ENCODE data around the gene PSME2.

DNA sequence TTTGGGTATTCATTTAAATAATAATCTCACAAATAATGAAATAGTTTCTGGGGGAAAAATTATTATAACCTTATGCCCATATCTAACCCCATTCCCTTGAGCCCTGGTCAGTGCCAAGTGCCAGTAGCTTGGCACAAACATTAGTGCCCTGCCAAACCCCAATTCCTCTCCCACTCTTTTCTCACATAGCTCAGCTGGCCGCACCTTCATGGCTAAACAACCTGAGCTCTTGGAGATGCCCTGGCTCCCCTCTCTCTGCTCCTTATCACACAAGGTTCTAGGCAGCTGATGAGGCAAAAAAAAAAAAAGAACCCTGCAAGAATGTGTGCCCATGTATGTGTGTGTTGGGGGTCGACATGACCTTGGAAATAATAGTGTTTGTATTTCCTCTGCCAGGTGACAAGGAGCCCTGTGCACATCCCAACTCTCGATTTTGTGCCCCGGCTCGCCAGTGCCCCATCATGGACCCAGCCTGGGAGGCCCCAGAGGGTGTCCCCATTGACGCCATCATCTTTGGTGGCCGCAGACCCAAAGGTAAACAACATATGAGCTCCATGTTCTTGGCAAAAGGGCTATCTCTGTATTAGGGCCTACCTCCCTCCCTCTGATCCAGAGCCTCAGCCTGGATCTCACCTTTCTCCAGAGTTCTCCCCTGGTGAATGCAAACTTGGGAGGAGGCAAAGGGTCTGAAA lies 43.9 kb downstream of the PSME2 start:
- TF ChIP-seq, protein P1, sequence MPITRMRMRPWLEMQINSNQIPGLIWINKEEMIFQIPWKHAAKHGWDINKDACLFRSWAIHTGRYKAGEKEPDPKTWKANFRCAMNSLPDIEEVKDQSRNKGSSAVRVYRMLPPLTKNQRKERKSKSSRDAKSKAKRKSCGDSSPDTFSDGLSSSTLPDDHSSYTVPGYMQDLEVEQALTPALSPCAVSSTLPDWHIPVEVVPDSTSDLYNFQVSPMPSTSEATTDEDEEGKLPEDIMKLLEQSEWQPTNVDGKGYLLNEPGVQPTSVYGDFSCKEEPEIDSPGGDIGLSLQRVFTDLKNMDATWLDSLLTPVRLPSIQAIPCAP (CRISPR knock-in tag; IDR thresholded peaks at IDR 0.05; ENCODE audit: borderline replicate concordance) = no peak
- TF ChIP-seq POLR2AphosphoS5 (IDR thresholded peaks at IDR 0.05; ENCODE audit: control insufficient read depth, insufficient read depth, low read depth, low read length) = no peak
- TF ChIP-seq, protein P2, sequence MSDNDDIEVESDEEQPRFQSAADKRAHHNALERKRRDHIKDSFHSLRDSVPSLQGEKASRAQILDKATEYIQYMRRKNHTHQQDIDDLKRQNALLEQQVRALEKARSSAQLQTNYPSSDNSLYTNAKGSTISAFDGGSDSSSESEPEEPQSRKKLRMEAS (CRISPR knock-in tag; IDR thresholded peaks at IDR 0.05) = no peak
- TF ChIP-seq, protein P3, sequence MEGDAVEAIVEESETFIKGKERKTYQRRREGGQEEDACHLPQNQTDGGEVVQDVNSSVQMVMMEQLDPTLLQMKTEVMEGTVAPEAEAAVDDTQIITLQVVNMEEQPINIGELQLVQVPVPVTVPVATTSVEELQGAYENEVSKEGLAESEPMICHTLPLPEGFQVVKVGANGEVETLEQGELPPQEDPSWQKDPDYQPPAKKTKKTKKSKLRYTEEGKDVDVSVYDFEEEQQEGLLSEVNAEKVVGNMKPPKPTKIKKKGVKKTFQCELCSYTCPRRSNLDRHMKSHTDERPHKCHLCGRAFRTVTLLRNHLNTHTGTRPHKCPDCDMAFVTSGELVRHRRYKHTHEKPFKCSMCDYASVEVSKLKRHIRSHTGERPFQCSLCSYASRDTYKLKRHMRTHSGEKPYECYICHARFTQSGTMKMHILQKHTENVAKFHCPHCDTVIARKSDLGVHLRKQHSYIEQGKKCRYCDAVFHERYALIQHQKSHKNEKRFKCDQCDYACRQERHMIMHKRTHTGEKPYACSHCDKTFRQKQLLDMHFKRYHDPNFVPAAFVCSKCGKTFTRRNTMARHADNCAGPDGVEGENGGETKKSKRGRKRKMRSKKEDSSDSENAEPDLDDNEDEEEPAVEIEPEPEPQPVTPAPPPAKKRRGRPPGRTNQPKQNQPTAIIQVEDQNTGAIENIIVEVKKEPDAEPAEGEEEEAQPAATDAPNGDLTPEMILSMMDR (IDR thresholded peaks at IDR 0.05 in 2 of 3, conservative IDR thresholded peaks at IDR 0.05 in 1 of 3; ENCODE audit: insufficient read depth in 2 of 3, low read depth in 1 of 3, low read length in 3 of 3) = no peak
- TF ChIP-seq PTRF (tag; IDR thresholded peaks at IDR 0.05) = no peak
- no peak for TF ChIP-seq ZFP36 (IDR thresholded peaks at IDR 0.05; ENCODE audit: low read depth, low read length, partially characterized antibody)

Measured in K562 (cell line).